Activated T-cell treated with anti-CD3 and anti-CD28 coated beads for 48 hours (primary cell): ENCODE measurements around the gene MYH9.
"Not testable (repeated sequence)": the region's sequence is repeated elsewhere in the genome, so short reads cannot be mapped to it uniquely, and the experiment has no call there.

Experiments used
- DNase-seq: peaks from one replicate; pipeline ENCODE4 v3.0.0-alpha.2; 2020; ENCODE audit warnings: low read depth

The MYH9 gene

GRCh38 chr22:36267058-36267457, 120.7 kb downstream of the MYH9 start:
- DNase-seq = no peak

- DNase-seq = not testable (repeated sequence)
These were observed 123.7 kb downstream of the MYH9 start for GRCh38 chr22:36263886-36264664.

- not testable (repeated sequence) for DNase-seq
These were observed 124.5 kb downstream of the MYH9 start for GRCh38 chr22:36263216-36263673.

GRCh38 chr22:36262307-36262706, 125.5 kb downstream of the MYH9 start:
- not testable (repeated sequence) for DNase-seq

- DNase-seq = not testable (repeated sequence)
These were observed 126.1 kb downstream of the MYH9 start for GRCh38 chr22:36261675-36262074.

- DNase-seq = no peak
These were observed 128.0 kb downstream of the MYH9 start for GRCh38 chr22:36259615-36260300.

GRCh38 chr22:36258701-36259614, 128.8 kb downstream of the MYH9 start:
- DNase-seq = no peak

- no peak for DNase-seq
These were observed 129.7 kb downstream of the MYH9 start for GRCh38 chr22:36257948-36258670.

- no peak for DNase-seq
These were observed 130.5 kb downstream of the MYH9 start for GRCh38 chr22:36257308-36257707.

GRCh38 chr22:36256478-36256877, 131.3 kb downstream of the MYH9 start:
- DNase-seq = no peak

- DNase-seq = not testable (repeated sequence)
These were observed 132.2 kb downstream of the MYH9 start for GRCh38 chr22:36255572-36255971.

- DNase-seq = no peak
These were observed 134.0 kb downstream of the MYH9 start for GRCh38 chr22:36253523-36254490.

- no peak for DNase-seq
These were observed 134.8 kb downstream of the MYH9 start, which contains the start of gene APOL1 for GRCh38 chr22:36252754-36253522. APOL1 (plus strand) TSS chr22:36253133; CDS start chr22:36254956, 1,823 bp downstream.

- DNase-seq = not testable (repeated sequence)
These were observed 135.7 kb downstream of the MYH9 start for GRCh38 chr22:36251979-36252608.

GRCh38 chr22:36250292-36250960, 137.3 kb downstream of the MYH9 start:
- not testable (repeated sequence) for DNase-seq

- no peak for DNase-seq
These were observed 138.6 kb downstream of the MYH9 start for GRCh38 chr22:36249160-36249559.

- no peak for DNase-seq
These were observed 139.8 kb downstream of the MYH9 start for GRCh38 chr22:36247955-36248354.

- no peak for DNase-seq
These were observed 141.0 kb downstream of the MYH9 start for GRCh38 chr22:36246718-36247117.
